A673 (cell line): ENCODE measurements around the gene DNM2.

ENCODE experiments used
- CTCF ChIP-seq: fragments of 300-800, 200-600 bp; sonication (generic); conservative IDR thresholded peaks from 2 replicates; pipeline ENCODE4 v1.5.1; 2017; ENCODE audit warnings: low read depth, mild to moderate bottlenecking, antibody characterized with exemption, low read length, moderate library complexity, mixed read lengths
- EZH2 ChIP-seq: fragments of 200-600 bp; sonication (generic); IDR thresholded peaks from 2 replicates; pipeline ENCODE4 v1.6.1; 2017; ENCODE audit warnings: borderline replicate concordance, low read depth, mild to moderate bottlenecking, mixed read lengths, antibody characterized with exemption, low read length; ENCODE audit not compliant: poor library complexity, severe bottlenecking

GRCh38 chr19:10766049-10766623 lies 48.3 kb downstream of the DNM2 start:
- no peak for TF ChIP-seq CTCF
- no peak for TF ChIP-seq EZH2
